ENCODE measurements around the gene PNPLA7.
"Not testable (repeated sequence)": the region's sequence is repeated elsewhere in the genome, so short reads cannot be mapped to it uniquely, and the experiment has no call there.

The PNPLA7 gene

GRCh38 chr9:137536594-137537131 lies 13.5 kb downstream of the PNPLA7 start:
- DNase-seq: not testable (repeated sequence)

- no peak for DNase-seq
These were observed 15.1 kb downstream of the PNPLA7 start for GRCh38 chr9:137535120-137535428.

GRCh38 chr9:137534256-137535119 lies 15.7 kb downstream of the PNPLA7 start:
- DNase-seq: peak; percentile 37

GRCh38 chr9:137532891-137533468 lies 17.2 kb downstream of the PNPLA7 start:
- not testable (repeated sequence) for DNase-seq

- no peak for DNase-seq
These were observed 19.0 kb downstream of the PNPLA7 start for GRCh38 chr9:137531099-137531765.

- DNase-seq: no peak
These were observed 19.9 kb downstream of the PNPLA7 start for GRCh38 chr9:137530331-137530730.

GRCh38 chr9:137524981-137525317 lies 25.3 kb downstream of the PNPLA7 start:
- no peak for DNase-seq

GRCh38 chr9:137524161-137524980 lies 25.8 kb downstream of the PNPLA7 start:
- DNase-seq: no peak

GRCh38 chr9:137522746-137523455 lies 27.3 kb downstream of the PNPLA7 start:
- no peak for DNase-seq

- DNase-seq: no peak
These were observed 28.7 kb downstream of the PNPLA7 start for GRCh38 chr9:137521405-137521985.

- DNase-seq: no peak
These were observed 29.4 kb downstream of the PNPLA7 start for GRCh38 chr9:137520614-137521404.

- DNase-seq: no peak
These were observed 30.6 kb downstream of the PNPLA7 start for GRCh38 chr9:137519553-137519952.

- not testable (repeated sequence) for DNase-seq
These were observed 31.3 kb downstream of the PNPLA7 start for GRCh38 chr9:137518661-137519459.

GRCh38 chr9:137516144-137516917 lies 33.9 kb downstream of the PNPLA7 start:
- DNase-seq: no peak

GRCh38 chr9:137515338-137515724 lies 34.9 kb downstream of the PNPLA7 start:
- no peak for DNase-seq

- no peak for DNase-seq
These were observed 35.4 kb downstream of the PNPLA7 start for GRCh38 chr9:137514691-137515337.

GRCh38 chr9:137513801-137514570 lies 36.2 kb downstream of the PNPLA7 start:
- not testable (repeated sequence) for DNase-seq

GRCh38 chr9:137513136-137513535 lies 37.1 kb downstream of the PNPLA7 start:
- not testable (repeated sequence) for DNase-seq
